Liver (tissue), 3 donors: ENCODE data around the gene CACNA1A.

Experiments used
- ATF3 ChIP-seq: IDR thresholded peaks from 2 replicates; pipeline ENCODE4 v1.6.1; 2016; ENCODE audit warnings: antibody characterized with exemption
- CTCF ChIP-seq: fragments of 150-350 bp; IDR thresholded peaks from 2 replicates; pipeline ENCODE4 v1.5.1; 2017; ENCODE audit warnings: improper control_type of control experiment, low read depth, low read length; ENCODE audit not compliant: missing input control
- EGR1 ChIP-seq, 2 donors: IDR thresholded peaks; 2 replicates each; pipeline ENCODE4 v1.6.1; 2016 to 2018; ENCODE audit warnings: antibody characterized with exemption in 2 of 2, low read depth in 2 of 2
- FOXA2 ChIP-seq: IDR thresholded peaks from 2 replicates; pipeline ENCODE4 v1.6.1; 2016; ENCODE audit warnings: antibody characterized with exemption
- JUND ChIP-seq, 2 donors: IDR thresholded peaks; 2 replicates each; pipeline ENCODE4 v1.6.1; 2016; ENCODE audit warnings: antibody characterized with exemption in 2 of 2
- MAX ChIP-seq: IDR thresholded peaks from 2 replicates; pipeline ENCODE4 v1.6.1; 2016; ENCODE audit warnings: antibody characterized with exemption
- NR2F2 ChIP-seq: IDR thresholded peaks from 2 replicates; pipeline ENCODE4 v1.6.1; 2016; ENCODE audit warnings: antibody characterized with exemption
- RAD21 ChIP-seq, 2 donors: IDR thresholded peaks; 2 replicates each; pipeline ENCODE4 v1.6.1; 2016; ENCODE audit warnings: antibody characterized with exemption in 2 of 2, mild to moderate bottlenecking in 2 of 2
- REST ChIP-seq: IDR thresholded peaks from 2 replicates; pipeline ENCODE4 v1.6.1; 2016; ENCODE audit warnings: antibody characterized with exemption, mild to moderate bottlenecking
- SP1 ChIP-seq: IDR thresholded peaks from 2 replicates; pipeline ENCODE4 v1.6.1; 2018; ENCODE audit warnings: antibody characterized with exemption, mild to moderate bottlenecking
- TAF1 ChIP-seq: conservative IDR thresholded peaks from 2 replicates; pipeline ENCODE4 v1.6.1; 2016; ENCODE audit warnings: antibody characterized with exemption, mild to moderate bottlenecking
- YY1 ChIP-seq: IDR thresholded peaks from 2 replicates; pipeline ENCODE4 v1.6.1; 2016; ENCODE audit warnings: antibody characterized with exemption, mild to moderate bottlenecking
- ZBTB33 ChIP-seq: IDR thresholded peaks from 2 replicates; pipeline ENCODE4 v1.6.1; 2016; ENCODE audit warnings: antibody characterized with exemption
- donor health status: healthy.
- donor health status: healthy.

- TF ChIP-seq CTCF, result no peak
- TF ChIP-seq RAD21 (IDR thresholded peaks at IDR 0.05), result no peak
- TF ChIP-seq MAX, result no peak
- TF ChIP-seq REST, result no peak
- no peak for TF ChIP-seq TAF1
- TF ChIP-seq ATF3, result no peak
- TF ChIP-seq SP1, result no peak
- no peak for TF ChIP-seq JUND (IDR thresholded peaks at IDR 0.05)
- no peak for TF ChIP-seq EGR1 (IDR thresholded peaks at IDR 0.05; ENCODE audit: low read depth in 2 of 2)
- TF ChIP-seq ZBTB33, result no peak
- TF ChIP-seq YY1, result no peak
- no peak for TF ChIP-seq FOXA2
- no peak for TF ChIP-seq NR2F2
Observed at GRCh38 chr19:13220847-13221246, 285.4 kb downstream of the CACNA1A start.
